HCT116 (cell line): ENCODE measurements around the gene MAMLD1. TPM values are rescaled to one million over a fixed set of nuclear protein-coding genes. Genes with fewer than 3 reads are reported as not detected.

Source experiments
- ATAC-seq: fragments of 200-7000 bp; cut with Tn5 transposase; 2 replicates; pipeline ENCODE4 v1.9.1; 2020; ENCODE audit warnings: mild to moderate bottlenecking, moderate library complexity
- BruUV-seq: library from RNA; stranded (reverse); fragments of 400-500 nt; replicated peaks from 2 replicates; lab custom pipeline; 2021; lab: Mats Ljungman, UMichigan
- CTCF ChIA-PET: fragments of 300-600 bp; sonication (Branson Sonifier 250); formaldehyde crosslinking; loops from one replicate; lab custom pipeline; 2021; ENCODE audit warnings: antibody characterized with exemption; lab: Charles Lee
- POLR2A ChIA-PET: fragments of 300-600, 350-600 bp; sonication (Branson Sonifier 250); formaldehyde crosslinking; loops from one replicate; lab custom pipeline; 2021; ENCODE audit warnings: antibody characterized with exemption; lab: Charles Lee
- RAD21 ChIA-PET, 2 experiments: fragments of 300-600 bp; sonication (Branson Sonifier 250); formaldehyde crosslinking; loops; one replicate each; lab custom pipeline; 2023; ENCODE audit warnings: low total read pairs in 2 of 2; ENCODE audit not compliant: uncharacterized antibody in 2 of 2, unreplicated experiment in 2 of 2, low non-redundant PET in 1 of 2; lab: Charles Lee
- DNase-seq: peaks from one replicate; pipeline ENCODE4 v3.0.0-alpha.2; 2010; ENCODE audit warnings: low read depth, low spot score
- H2AFZ ChIP-seq: fragments of 200-600 bp; shearing (Covaris generic), sonication (generic); 2 replicates; pipeline ENCODE4 v1.6.1; 2017; ENCODE audit warnings: low read depth, mixed run types, mixed read lengths, antibody characterized with exemption, low read length; ENCODE audit not compliant: poor library complexity, severe bottlenecking
- H3K27ac ChIP-seq: 2 replicates; pipeline ENCODE4 v1.5.1; 2012; ENCODE audit warnings: low read depth, low read length
- H3K27me3 ChIP-seq: fragments of 200-600 bp; sonication (generic); 2 replicates; pipeline ENCODE4 v1.6.1; 2016; ENCODE audit warnings: mixed run types, low read length, mixed read lengths; ENCODE audit not compliant: insufficient read depth
- H3K36me3 ChIP-seq, 2 experiments: fragments of 200-500 bp in 1 of 2; fragments of 200-600 bp in 1 of 2; sonication (Bioruptor generic) in 1 of 2; sonication (generic) in 1 of 2; 2 replicates each; pipeline versions ENCODE4 v1.5.1 to v1.6.1; 2014 to 2016; ENCODE audit warnings: low read length in 2 of 2, inconsistent platforms in 1 of 2, mixed read lengths in 1 of 2, mixed run types in 1 of 2; ENCODE audit not compliant: insufficient read depth in 2 of 2, control insufficient read depth in 1 of 2
- H3K4me1 ChIP-seq, 2 experiments: fragments of 200-600 bp in 1 of 2; sonication (generic) in 1 of 2; 2 replicates each; pipeline versions ENCODE4 v1.5.1 to v1.6.1; 2012 to 2017; ENCODE audit warnings: low read length in 2 of 2, inconsistent platforms in 1 of 2, mild to moderate bottlenecking in 1 of 2, mixed read lengths in 1 of 2, mixed run types in 1 of 2, moderate library complexity in 1 of 2; ENCODE audit not compliant: insufficient read depth in 2 of 2, control insufficient read depth in 1 of 2
- H3K4me2 ChIP-seq: fragments of 200-600 bp; sonication (generic); 2 replicates; pipeline ENCODE4 v1.6.1; 2017; ENCODE audit warnings: mixed run types, low read length, mixed read lengths
- H3K4me3 ChIP-seq, 2 experiments: fragments of 200-600 bp in 1 of 2; sonication (generic) in 1 of 2; replicated peaks in 1 of 2; 2 replicates each; pipeline ENCODE4 v1.5.1; 2011 to 2016; ENCODE audit warnings: low read length in 2 of 2, control low read depth in 1 of 2, low read depth in 1 of 2, mild to moderate bottlenecking in 1 of 2, mixed read lengths in 1 of 2, mixed run types in 1 of 2
- H3K79me2 ChIP-seq: fragments of 200-600 bp; sonication (generic); 2 replicates; pipeline ENCODE4 v1.6.1; 2017; ENCODE audit warnings: mild to moderate bottlenecking, mixed run types, low read length, moderate library complexity, mixed read lengths; ENCODE audit not compliant: insufficient read depth
- H3K9ac ChIP-seq: fragments of 200-600 bp; sonication (generic); 2 replicates; pipeline ENCODE4 v1.6.1; 2016; ENCODE audit warnings: low read length, mixed read lengths
- H3K9me2 ChIP-seq: fragments of 200-600 bp; sonication (generic), shearing (Covaris generic); 2 replicates; pipeline ENCODE4 v1.6.1; 2017; ENCODE audit warnings: mixed run types, mild to moderate bottlenecking, moderate library complexity; ENCODE audit not compliant: insufficient read depth
- H3K9me3 ChIP-seq, 2 experiments: fragments of 200-500 bp in 1 of 2; fragments of 200-600 bp in 1 of 2; sonication (Bioruptor generic) in 1 of 2; sonication (generic) in 1 of 2; 2 replicates each; pipeline ENCODE4 v1.6.1; 2014 to 2017; ENCODE audit warnings: low read length in 2 of 2, mixed read lengths in 2 of 2, inconsistent platforms in 1 of 2, low read depth in 1 of 2, mild to moderate bottlenecking in 1 of 2, mixed run types in 1 of 2, moderate library complexity in 1 of 2; ENCODE audit not compliant: control insufficient read depth in 1 of 2, insufficient read depth in 1 of 2
- H4K20me1 ChIP-seq: fragments of 200-600 bp; sonication (generic), shearing (Covaris generic); 2 replicates; pipeline ENCODE4 v1.6.1; 2017; ENCODE audit warnings: mixed run types, mild to moderate bottlenecking, moderate library complexity; ENCODE audit not compliant: insufficient read depth
- ATF3 ChIP-seq: IDR thresholded peaks from 2 replicates; pipeline ENCODE4 v1.6.1; 2012
- CBX3 ChIP-seq: IDR thresholded peaks from 2 replicates; pipeline ENCODE4 v1.6.1; 2012; ENCODE audit warnings: low read depth
- CEBPB ChIP-seq: IDR thresholded peaks from 2 replicates; pipeline ENCODE4 v1.6.1; 2012; ENCODE audit warnings: low read depth
- CTCF ChIP-seq, 3 experiments: fragments of 200-600 bp in 1 of 3; sonication (generic) in 1 of 3; IDR thresholded peaks in 2 of 3; conservative IDR thresholded peaks in 1 of 3; 2 replicates each; pipeline ENCODE4 v1.5.1; 2012 to 2017; ENCODE audit warnings: low read depth in 2 of 3, low read length in 2 of 3, antibody characterized with exemption in 1 of 3, borderline replicate concordance in 1 of 3, control low read depth in 1 of 3, mild to moderate bottlenecking in 1 of 3, mixed read lengths in 1 of 3, mixed run types in 1 of 3, moderate library complexity in 1 of 3; ENCODE audit not compliant: insufficient read depth in 1 of 3
- EGR1 ChIP-seq: IDR thresholded peaks from 2 replicates; pipeline ENCODE4 v1.6.1; 2012; ENCODE audit warnings: low read depth
- ELF1 ChIP-seq: IDR thresholded peaks from 2 replicates; pipeline ENCODE4 v1.6.1; 2012; ENCODE audit warnings: low read depth, borderline replicate concordance
- EZH2phosphoT487 ChIP-seq: fragments of 200-600 bp; IDR thresholded peaks from 2 replicates; pipeline ENCODE4 v1.6.1; 2018; ENCODE audit warnings: antibody characterized with exemption, borderline replicate concordance
- FOSL1 ChIP-seq: IDR thresholded peaks from 2 replicates; pipeline ENCODE4 v1.6.1; 2012; ENCODE audit warnings: low read depth
- JUND ChIP-seq: IDR thresholded peaks from 2 replicates; pipeline ENCODE4 v1.6.1; 2012
- POLR2A ChIP-seq: IDR thresholded peaks from 2 replicates; pipeline ENCODE4 v1.7.0; 2011; ENCODE audit warnings: borderline replicate concordance; ENCODE audit not compliant: insufficient read depth, insufficient read length; ENCODE audit errors: extremely low read depth
- POLR2AphosphoS5 ChIP-seq: IDR thresholded peaks from 2 replicates; pipeline ENCODE4 v1.6.1; 2011; ENCODE audit warnings: mild to moderate bottlenecking, low read depth, low read length, moderate library complexity
- RAD21 ChIP-seq: IDR thresholded peaks from 2 replicates; pipeline ENCODE4 v1.6.1; 2012; ENCODE audit warnings: low read depth, mild to moderate bottlenecking
- REST ChIP-seq: IDR thresholded peaks from 2 replicates; pipeline ENCODE4 v1.6.1; 2012; ENCODE audit warnings: low read depth
- SIN3A ChIP-seq: IDR thresholded peaks from 2 replicates; pipeline ENCODE4 v1.6.1; 2012; ENCODE audit warnings: low read depth
- SP1 ChIP-seq: IDR thresholded peaks from 2 replicates; pipeline ENCODE4 v1.6.1; 2012; ENCODE audit warnings: low read depth
- SRF ChIP-seq: IDR thresholded peaks from 2 replicates; pipeline ENCODE4 v1.6.1; 2012; ENCODE audit warnings: low read depth
- TCF7L2 ChIP-seq: IDR thresholded peaks from 2 replicates; pipeline ENCODE4 v1.7.0; 2011; ENCODE audit warnings: borderline replicate concordance, inconsistent platforms; ENCODE audit not compliant: insufficient read depth, insufficient read length; ENCODE audit errors: extremely low read depth
- YY1 ChIP-seq: IDR thresholded peaks from 2 replicates; pipeline ENCODE4 v1.6.1; 2011; ENCODE audit warnings: low read length, low read depth, moderate library complexity, mild to moderate bottlenecking; ENCODE audit not compliant: insufficient replicate concordance; ENCODE audit errors: extremely low read depth
- ZFX ChIP-seq: fragments of 450-650 bp; IDR thresholded peaks from 2 replicates; pipeline ENCODE4 v1.6.1; 2017
- intact Hi-C: fragments of 100-400 bp; cut with micrococcal nuclease; formaldehyde crosslinking; loops from 2 replicates; pipeline ENCODE4 v1.10.0; 2022
- total RNA-seq: library from RNA; stranded (reverse); gene quantifications from one replicate; pipeline ENCODE4 v1.2.1, GENCODE V29; 2021; ENCODE audit not compliant: unreplicated experiment

The MAMLD1 gene
- total RNA-seq, 1 experiment from 2014 or later = 3.6 TPM

- ChIA-PET CTCF (no interaction called here), RAD21 (no interaction called here), POLR2A (no interaction called here)
- BruUV-seq = no TSS peak
- Histone ChIP-seq H3K9me2 (no peaks in the 10 kb centered on the region), H3K9ac (no peak overlapping the region), H3K79me2 (no peaks in the 10 kb centered on the region), H3K27ac (no peak overlapping the region), H3K9me3 (no peaks in the 10 kb centered on the region)
- TF ChIP-seq YY1 (no peak), CEBPB (no peak), ZFX (no peak), SRF (no peak), POLR2AphosphoS5 (no peak), FOSL1 (no peak), RAD21 (no peak), POLR2A (no peak), EGR1 (no peak), SP1 (no peak), REST (no peak), EZH2phosphoT487 (no peak), SIN3A (no peak), ELF1 (no peak), ATF3 (no peak), JUND (no peak), TCF7L2 (no peak), CTCF (IDR thresholded peaks at IDR 0.05 in 2 of 3, conservative IDR thresholded peaks at IDR 0.05 in 1 of 3; ENCODE audit: borderline replicate concordance in 1 of 3, insufficient read depth in 1 of 3, low read depth in 2 of 3, low read length in 2 of 3) (no peak), CBX3 (no peak)
- TF ChIP-seq, all 23 proteins: peak for 0
- Histone ChIP-seq H3K4me2 (no peak overlapping the region), H4K20me1 (no peaks in the 10 kb centered on the region), H2AFZ (no peak overlapping the region), H3K4me1 (peaks cover 0 to 7% of the 10 kb centered on the region in 2 experiments; a peak in 1 of 4 replicates), H3K27me3 (no peaks in the 10 kb centered on the region), H3K4me3 (no peak overlapping the region), H3K36me3 (no peaks in the 10 kb centered on the region)
- DNase-seq (no peak), ATAC-seq (no peak)
- intact Hi-C loops = no loop called here
Measured at GRCh38 chrX:150551963-150552362, 188.8 kb downstream of the MAMLD1 start.
